GM18870 (cell line): ENCODE results near the gene NACAD.
"Not testable (repeated sequence)": the region's sequence is repeated elsewhere in the genome, so short reads cannot be mapped to it uniquely, and the experiment has no call there.

ENCODE experiments used
- ATAC-seq: cut with Tn5 transposase; IDR thresholded peaks from one replicate; pipeline ENCODE4 v1.9.1; 2021; ENCODE audit warnings: moderate library complexity; ENCODE audit not compliant: unreplicated experiment

The NACAD gene

DNA sequence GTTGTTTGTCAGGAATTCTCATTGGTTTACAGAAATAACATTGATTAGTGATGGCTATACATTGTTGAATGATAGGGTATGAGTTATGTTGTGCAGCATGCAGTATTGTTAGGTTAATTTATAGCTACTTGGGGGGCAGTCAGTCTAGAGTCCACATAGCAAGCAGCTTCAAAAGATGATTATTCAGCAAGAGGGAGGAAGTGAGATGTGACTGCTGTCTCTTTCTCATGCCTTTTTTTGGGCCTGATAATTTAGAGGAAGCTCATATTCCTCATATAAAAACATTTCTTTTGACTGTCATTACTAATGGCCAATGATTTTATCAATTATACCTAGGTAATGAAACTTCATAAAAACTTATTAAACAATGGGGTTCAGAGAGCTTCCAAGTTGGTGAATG, 26.2 kb upstream of the NACAD start:
- no peak for ATAC-seq

DNA sequence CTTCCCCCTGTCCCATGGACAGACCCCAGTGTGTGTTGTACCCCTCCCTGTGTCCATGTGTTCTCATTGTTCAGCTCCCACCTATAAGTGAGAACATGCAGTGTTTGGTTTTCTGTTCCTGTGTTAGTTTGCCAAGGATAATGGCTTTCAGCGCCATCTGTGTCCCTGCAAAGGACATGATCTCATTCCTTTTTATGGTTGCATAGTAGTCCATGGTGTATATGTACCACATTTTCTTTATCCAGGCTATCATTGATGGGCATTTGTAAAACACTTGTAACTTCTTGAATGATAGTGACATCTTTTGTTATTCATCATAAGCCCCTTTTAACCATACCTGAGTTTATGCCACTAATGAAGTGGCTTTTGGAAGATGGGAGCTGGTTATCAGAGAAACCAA, 25.5 kb upstream of the NACAD start:
- ATAC-seq, result not testable (repeated sequence)

DNA sequence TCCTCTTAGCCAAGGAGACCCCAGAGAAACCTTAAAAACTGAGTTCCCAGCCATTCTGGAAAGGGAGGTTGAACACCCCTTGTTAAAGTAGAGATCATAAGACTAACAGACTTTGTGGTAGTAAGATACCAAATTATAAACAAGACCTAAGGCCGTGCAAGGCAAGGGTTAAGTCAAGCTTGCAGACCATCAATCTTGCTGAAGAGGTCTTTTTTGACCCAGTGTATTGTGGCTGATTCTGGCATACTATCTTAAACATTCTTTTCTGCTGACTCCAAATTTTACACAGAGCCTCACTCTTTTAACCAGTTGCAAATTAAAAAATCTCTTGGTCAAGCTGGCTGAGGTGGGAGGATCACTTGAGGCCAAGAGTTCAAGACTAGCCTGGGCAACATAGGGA, 23.9 kb upstream of the NACAD start:
- ATAC-seq, result no peak

DNA sequence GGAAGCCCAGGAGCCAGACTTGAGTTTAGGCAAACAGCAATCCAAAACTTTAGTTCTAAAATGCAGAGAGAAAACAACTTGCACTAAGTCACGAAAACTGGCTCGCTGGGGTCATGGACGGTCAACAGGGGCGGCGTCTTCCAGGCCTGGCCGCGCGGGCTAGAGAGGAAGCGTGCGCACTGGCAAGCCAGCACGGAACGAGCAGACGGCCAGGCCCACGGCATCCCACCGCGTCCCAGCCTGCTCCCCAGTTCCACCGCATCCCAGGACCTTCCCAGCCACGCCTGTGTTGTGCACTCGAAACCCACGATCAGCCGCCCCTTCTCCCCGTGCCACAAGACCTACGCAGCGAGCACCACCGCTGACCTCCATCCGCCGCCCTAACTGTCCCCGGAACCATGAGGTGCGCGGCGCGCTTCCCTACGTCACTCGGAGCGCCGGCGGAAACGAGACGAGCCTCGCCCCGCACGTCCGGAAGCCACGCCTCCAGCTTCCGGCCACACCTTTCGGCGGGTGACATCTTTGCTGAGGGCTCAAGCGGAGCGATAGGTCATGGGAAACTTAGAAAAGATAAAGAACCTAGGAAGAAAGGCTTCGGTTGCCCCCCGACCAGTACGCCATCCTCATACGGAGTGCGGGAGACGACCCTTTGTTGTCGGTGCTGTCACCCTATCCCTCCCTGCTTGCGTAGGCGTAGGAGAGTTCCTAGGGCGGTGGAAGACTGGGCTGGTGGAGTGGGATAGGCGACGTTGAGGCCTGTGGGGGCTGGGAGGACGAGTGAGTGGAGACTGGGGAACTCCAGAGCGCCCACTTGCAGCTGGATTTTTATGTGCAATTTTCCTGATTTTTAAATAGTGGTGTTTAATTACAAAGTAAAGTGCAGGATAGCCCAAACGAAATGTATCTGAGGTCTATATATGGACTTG, 22.8 kb upstream of the NACAD start, which contains the start of gene TBRG4:
Gene TBRG4, minus strand, starts transcription at position 400 of the 926 bp plus-strand sequence. CDS start 2,460 bp downstream, outside the sequence.
- ATAC-seq, result peak; percentile 88

DNA sequence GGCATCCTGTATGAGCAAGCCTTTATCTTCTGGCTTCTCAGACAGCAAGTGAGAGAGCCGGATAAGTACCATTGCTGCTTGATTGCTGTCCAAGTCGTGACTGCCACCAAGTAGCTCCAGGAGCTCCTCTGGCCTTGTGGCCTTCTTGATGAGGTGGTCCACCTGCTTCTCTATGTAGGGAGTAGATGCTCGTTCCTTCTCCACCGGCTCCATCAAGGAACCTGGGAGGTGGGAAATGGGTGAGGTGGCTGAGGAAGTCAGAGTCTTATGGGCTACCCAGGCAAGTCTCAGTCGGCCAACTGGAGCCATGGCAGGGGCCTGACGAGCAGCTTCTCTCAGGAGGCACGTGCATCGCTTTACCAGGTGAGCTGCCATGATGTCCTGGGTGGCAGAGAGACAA, 20.1 kb upstream of the NACAD start:
- no peak for ATAC-seq

DNA sequence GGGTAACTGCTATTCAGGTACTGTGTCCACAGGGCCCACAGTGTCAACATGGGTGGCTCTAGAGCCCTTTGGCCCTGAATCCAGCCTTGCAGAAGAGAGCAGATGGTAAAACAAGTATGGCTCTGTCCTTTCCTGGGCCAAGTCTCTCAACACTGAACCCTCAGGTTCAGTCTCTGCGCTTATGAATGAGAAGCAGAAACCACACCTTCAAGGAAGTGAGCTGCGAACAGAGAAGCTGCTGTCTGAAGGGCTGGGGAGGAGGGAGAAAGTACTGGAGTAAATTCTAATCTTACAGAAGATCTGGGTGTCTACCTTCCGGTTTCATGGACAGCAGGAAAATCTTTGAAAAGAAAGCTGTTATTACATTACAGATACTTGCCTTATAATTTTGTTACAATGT, 18.6 kb upstream of the NACAD start:
- no peak for ATAC-seq

DNA sequence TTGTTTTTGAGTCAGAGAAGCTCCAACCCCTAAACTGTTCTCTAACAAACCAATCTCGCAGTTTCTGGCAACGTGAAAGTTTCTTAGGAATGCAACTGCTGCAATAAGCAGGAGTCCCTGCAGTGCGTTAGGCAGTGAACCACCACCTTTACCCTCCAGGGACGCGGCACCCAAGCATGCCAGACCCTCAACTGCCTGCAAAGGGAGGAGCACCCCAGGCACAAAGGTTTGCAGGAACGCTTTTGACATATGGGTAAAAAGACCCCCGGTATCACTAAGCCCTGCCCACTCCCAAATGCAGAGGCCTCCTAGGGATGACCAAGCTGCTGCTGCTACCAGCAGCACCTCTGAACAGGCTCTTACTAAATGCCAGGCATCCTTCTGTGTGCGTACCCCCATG, 18.1 kb upstream of the NACAD start:
- no peak for ATAC-seq

DNA sequence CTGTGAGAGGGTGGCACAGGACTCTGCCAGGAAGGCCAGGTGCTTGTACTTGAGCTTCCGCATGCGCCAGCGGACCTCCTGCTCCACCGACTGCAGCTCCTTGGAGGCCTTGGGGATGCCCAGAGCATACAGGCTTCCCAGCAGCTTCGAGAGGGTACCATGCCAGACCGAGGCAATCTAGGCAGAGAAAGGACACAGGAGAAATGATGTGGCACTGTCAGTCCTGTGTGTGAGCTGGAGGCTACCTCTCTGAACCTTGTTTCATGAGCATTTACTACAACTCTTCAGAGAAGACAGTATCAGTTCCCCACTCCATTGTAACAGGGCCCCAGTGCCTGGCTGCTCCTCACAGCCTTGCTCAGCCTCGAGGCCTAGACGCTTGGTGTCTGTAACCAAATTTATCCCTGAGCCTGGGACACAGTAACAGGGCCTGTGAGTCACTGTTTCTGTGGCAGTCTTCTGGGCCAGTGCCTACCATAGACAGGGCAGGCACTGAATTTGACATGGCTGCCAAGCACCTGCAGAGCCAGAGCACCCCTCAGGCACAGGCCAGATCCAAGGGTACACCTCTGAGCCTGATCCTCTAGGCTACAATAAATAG, 16.9 kb upstream of the NACAD start:
- no peak for ATAC-seq

DNA sequence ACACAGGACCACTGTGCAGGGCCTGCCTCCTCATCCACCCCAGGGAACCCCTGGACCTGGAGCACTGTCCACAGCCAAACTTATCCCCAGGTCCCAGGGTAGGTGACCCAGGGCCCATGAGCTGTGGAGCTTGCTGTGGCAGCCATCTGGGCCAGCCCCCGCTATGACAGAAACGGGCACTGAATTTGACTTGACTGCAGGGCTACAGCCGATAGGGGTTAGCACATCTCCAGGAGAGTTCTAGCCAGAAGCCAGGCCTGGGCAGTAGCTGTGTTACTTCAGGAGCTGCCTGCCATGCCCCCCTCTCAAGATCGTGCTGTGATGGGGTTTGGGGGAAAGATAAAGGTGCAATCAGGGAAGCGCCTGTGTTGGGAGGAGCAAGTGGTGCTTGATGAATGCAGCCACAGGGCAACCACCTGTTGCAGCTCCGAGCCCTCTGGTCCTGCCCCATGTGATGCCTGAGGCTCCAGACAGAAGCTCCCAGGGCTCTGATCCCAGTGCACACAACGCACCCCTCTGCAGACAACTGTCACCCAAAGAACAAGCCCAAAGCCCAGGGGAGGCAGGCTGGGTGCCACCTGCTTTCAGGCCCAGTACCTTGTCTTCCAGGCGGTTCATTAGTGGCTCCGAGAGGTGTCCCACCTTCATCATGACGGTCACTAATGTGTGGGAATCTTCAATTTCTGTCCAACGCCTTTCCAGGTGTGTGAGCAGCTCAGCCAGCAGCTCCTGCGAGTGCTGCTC, 16.2 kb upstream of the NACAD start:
- ATAC-seq, result no peak

DNA sequence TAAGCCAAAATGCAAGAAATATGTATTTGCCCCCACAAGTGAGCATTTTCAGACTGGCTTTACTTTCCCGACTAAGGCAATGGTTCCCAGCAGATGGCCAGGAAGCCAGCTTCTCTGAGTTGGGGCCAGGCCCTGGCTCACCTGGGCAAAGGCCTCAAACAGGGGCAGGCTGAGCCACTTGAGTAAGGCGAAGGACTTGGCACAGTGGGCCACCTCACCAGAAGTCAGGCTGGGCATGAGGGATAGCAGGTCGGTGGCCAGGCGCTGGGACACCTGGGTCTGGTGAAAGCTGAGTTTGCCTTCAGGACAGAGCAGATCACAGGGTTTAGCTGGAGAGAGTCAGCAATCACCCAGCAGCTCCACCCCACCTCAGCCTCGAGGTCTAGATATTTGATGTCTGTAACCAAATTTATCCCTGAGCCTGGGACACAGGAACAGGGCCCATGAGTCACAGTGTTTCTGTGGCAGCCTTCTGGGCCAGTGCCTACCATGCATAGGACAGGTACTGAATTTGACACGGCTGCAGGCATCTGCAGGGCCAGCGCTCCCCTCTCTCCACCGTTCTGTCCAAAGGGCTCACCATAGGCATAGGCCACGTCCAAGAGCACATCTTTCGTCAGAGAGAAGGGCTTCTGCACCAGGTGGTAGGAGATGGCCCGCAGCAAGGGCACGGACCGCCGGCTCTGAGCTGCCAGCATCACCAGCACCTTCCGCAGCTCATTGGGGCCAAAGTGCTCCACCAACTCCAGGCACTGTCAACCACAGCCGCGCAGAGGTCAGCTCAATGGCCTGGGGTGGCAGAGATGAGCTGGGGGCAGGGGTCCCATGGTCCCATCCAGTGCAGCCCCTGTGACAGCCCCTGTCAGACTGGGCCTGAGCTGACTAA, 15.4 kb upstream of the NACAD start:
- no peak for ATAC-seq

DNA sequence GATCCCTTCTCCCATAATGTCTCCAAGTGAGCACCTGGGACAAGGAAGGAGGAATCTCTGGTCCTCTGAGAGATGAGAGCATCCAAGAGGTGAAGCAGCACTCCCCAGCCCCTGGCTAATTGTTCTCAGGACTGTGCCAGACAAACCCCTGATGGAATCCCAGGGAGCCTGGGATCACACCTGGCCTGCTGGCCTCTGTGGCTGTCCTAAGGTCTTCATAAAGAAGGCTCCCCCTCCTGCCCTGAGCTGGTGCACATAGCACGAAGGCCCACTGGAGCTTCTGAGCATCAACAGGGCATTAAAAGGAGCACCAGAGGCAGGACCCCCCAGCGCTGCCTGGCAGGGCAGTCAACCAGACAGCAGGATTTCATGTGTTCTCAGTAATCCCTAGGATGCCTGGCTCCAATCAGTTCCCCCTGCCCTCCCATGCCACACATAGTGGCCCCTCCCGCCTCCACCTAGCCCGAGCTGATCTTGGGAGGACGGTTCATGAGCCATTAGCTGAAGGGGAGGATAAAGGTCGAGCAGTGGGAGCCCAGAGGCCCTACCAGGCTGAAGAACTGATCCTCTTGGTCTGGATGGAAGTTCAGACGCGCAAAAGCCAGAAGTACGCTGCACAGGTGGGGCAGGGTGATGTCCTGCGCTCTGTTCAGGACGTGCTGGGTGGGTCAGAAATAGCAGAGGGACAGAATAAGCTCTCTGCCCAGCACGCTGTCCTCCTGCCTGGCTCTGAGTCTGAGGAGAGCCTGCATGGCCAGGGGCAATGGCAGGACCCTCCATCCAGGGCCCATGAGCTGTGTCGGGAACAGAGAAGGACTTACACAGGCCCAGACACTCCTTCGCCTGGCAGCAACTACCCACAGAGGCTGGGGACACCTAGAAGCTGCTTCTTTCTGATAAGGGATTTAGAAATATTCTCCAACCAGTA, 14.3 kb upstream of the NACAD start:
- ATAC-seq, result no peak

DNA sequence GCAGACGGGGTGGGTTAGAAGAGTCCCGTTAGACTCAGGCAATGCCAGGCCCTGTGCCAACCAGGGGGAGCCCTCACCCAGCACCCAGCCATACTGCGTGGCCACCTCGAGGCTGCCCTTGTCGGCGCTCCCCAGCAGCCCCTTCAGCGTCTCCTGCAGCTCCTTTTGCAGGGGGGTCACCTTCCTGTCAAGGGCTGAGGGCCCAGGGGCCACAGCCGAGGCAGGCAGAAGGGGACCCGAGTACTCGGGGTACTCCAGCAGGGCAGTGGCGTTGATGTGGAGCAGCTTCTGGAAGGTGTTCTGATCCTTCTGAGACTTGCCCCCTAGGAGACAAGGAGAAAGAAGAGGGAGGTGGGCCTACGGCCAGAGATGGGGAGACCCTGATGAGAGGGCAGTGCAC, 13.0 kb upstream of the NACAD start:
- no peak for ATAC-seq

DNA sequence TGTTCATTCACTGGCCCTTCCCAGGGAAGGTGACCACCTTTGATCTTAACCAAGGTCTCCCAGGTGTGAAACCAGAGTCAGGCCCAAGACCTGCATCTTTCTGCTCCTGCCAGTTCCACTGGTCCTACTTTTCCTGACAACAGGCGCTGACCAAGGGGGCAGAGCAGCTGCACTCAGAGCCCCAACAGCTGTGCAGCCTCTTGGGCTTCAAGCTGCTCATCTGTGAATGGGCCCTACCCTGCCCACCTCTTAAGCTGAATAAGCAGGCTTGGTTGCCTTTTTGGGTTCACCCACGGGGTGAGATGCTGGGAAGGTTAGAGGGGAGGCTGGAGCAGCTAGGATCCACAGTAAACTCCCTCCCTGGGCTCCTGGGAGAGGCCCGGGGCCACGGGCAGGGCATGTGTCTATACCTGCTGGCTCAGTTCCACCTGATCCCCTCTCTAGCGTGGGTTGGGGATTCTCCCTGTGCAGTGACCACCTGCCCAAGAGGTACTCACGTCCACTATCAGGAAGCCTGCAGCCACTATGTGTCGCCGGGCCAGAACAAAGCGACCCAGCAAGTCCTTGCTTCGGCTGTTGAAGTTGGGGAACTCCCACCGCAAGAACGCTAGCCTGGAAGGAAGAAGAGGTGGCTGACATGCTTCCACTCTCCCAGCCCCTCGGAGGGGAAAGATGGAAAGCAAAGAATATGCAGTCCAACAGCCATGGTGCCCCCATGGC, 12.2 kb upstream of the NACAD start:
- no peak for ATAC-seq

DNA sequence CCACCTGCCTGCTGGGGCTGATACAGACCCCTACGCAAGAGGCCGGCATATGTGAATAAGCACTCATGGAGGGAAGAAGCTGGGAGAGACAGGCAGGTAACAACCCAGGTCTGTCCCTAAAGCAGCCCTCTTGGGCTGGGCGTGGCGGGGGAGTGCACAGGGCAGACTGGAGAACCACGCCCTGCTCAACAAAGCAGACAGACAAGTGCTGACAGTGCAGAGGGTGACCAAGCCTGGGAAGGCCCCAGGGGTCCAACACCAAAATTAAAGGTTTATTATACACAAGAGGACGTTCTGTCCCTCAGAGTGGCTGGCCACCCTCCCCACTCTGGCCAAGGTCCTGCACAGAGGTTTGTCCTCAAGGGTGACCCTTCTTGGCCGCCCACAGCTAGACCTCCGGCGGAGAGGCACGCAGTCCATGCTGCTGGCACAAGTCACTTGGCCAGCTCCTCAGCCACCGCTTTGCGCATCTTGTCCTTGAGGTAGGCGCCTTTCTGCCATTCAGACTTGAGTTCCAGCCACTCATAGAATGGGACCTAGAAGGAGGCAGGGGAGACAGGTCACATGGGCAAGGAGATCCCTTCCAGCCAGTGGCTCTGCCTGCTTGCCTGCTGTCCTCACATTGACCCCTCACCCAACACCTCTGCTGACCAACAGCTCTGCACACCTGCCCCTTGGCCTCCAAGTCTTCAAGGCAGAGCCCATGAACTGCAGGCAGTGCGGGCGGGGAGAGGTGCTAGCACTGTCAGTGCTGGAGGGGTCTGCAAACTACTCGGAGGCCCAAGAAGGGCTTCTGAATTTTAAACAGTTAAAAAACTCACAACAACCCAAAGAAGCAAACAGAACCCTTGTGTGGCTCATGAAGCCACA, 11.4 kb upstream of the NACAD start:
- ATAC-seq, result no peak

DNA sequence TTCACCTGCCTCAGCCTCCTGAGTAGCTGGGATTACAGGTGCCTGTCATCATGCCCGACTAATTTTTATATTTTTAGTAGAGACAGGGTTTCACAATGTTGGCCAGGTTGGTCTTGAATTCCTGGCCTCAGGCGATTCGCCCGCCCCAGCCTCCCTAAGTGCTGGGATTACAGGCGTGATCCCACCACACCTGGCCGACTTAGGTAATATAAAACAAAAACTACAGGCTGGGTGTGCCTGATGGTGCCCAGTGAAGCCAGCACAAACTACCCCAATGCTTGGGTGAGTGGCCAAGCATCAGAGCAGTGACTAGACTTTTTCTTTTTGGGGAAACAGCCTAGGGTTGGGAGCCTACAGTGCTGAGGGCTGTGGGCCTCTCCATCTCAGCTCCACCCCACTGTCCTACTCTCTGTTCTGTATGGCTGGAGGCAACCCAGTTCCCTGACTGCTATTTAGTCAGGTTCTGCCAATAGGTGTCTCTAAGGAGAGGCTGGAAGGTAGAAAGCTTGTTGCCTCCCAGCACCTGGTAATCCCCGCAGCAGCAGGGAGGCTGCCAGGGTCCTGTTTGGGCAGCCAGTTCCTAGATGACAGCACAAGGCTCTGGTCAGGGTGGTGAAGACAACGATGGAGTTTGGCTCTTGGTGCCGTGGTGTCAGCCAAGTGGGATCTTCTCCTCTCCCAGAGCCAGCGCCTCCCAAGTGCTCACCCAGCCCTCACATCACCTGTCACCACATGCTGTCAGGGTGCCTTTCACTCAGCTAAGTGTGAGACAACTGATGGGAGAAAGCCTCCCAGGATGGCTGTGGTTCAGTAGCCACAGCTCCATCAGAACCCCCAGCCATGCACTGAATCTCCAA, 10.4 kb upstream of the NACAD start:
- no peak for ATAC-seq

DNA sequence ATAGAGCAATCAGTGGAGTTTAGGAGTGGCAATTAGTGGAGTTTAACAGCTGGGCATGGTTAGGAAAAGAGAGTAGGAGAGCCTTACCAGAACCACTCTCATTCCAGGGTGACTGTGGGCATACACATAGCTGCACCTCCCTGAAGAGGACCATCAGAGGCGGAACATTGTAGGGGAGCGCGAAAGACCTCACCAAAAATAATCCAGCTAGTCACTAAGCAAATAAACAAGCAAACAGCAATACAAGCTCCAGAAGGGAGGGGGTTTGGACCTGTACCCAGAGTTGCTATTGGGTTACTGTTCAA, 4.1 kb upstream of the NACAD start:
- ATAC-seq, result no peak
